22Rv1 (cell line): ENCODE data around the gene TMSB4X.

Experiments used
- ZFX ChIP-seq: fragments of 450-650 bp; IDR thresholded peaks from 2 replicates; pipeline ENCODE4 v1.6.1; 2017; ENCODE audit warnings: antibody characterized with exemption, borderline replicate concordance
- TF ChIP-seq, protein P1 (sequence below): fragments of 450-650 bp; IDR thresholded peaks from 2 replicates; pipeline ENCODE4 v1.5.1; 2017; ENCODE audit warnings: mild to moderate bottlenecking

DNA sequence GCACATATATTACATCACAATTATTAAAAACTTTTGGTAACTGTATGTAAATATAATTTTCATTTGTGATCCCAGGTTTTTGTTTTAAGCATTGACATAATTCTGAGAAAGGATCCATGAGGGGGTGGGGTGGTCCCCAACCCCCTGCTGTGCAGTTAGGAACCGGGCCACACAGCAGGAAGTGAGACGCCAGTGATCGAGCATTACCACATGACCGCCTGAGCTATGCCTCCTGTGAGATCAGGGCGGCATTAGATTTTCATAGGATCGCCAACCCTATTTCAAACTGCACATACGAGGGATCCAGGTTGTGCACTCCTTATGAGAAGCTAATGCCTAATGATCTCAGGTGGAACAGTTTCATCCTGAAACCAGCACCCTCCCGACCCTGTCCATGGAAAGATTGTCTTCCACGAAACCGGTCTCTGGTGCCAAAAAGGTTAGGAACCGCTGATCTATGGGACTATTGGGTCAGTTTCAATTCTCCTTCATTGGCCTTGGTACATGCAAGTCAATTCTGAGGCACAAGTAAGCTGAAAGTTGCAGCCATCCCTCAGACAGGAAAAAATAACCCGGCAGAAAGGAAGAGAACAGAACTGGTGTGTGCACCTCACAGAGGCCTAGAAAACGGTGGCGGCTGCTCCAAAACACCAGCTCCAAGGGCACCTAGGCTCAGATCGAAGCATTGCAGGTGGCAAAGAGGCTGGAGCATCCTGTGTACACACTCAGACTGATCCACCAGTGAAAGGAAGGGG, 7.0 kb upstream of the TMSB4X start:
- TF ChIP-seq, protein P1, sequence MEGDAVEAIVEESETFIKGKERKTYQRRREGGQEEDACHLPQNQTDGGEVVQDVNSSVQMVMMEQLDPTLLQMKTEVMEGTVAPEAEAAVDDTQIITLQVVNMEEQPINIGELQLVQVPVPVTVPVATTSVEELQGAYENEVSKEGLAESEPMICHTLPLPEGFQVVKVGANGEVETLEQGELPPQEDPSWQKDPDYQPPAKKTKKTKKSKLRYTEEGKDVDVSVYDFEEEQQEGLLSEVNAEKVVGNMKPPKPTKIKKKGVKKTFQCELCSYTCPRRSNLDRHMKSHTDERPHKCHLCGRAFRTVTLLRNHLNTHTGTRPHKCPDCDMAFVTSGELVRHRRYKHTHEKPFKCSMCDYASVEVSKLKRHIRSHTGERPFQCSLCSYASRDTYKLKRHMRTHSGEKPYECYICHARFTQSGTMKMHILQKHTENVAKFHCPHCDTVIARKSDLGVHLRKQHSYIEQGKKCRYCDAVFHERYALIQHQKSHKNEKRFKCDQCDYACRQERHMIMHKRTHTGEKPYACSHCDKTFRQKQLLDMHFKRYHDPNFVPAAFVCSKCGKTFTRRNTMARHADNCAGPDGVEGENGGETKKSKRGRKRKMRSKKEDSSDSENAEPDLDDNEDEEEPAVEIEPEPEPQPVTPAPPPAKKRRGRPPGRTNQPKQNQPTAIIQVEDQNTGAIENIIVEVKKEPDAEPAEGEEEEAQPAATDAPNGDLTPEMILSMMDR: no peak
- TF ChIP-seq ZFX: no peak
